ENCODE measurements around the gene CT47A1.
"Not testable (repeated sequence)": the region's sequence is repeated elsewhere in the genome, so short reads cannot be mapped to it uniquely, and the experiment has no call there.

Gene CT47A1

DNA sequence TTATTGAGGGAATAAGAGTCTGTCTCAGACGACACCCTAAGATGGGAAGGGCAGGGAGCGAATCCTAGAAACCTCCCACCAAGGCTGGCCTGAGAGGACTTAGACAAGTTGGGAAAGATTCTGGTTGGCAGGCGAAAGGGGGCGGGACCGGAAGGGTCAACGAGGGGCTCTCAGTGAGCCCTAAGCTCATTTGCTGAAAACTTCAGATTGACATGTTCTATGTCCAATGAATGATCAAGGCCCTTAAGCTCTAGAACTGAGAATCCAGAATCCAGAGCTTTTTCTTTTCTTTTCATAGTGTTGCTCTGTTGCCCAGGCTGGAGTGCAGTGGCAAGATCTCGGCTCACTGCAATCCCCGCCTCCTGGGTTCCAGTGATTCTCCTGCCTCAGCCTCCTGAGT lies at the start of gene CT47A1:
TSS of gene CT47A1 (minus strand) at position 101 of the 400 bp plus-strand sequence. CDS start 231 bp downstream, outside the sequence.
- DNase-seq, result not testable (repeated sequence)

DNA sequence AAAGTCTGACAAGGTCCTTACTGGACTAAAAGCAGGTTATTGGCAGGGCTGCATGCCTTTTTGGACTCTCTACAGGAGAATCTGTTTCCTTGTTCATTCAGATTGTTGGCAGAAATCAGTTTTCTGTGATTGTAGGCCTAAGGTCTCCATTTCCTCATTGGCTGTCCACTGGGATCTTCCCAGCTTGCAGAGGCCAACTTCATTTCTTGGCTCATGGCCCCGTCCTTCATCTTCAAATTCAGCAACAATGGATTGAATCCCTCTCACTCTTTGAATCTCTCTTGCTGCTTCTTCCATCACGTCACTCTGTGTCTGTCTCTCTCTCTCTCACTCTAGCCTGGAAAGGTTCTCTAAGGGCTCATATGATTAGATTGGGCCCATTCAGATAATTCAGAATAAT lies 47.0 kb upstream of the CT47A1 start:
- DNase-seq, result no peak

DNA sequence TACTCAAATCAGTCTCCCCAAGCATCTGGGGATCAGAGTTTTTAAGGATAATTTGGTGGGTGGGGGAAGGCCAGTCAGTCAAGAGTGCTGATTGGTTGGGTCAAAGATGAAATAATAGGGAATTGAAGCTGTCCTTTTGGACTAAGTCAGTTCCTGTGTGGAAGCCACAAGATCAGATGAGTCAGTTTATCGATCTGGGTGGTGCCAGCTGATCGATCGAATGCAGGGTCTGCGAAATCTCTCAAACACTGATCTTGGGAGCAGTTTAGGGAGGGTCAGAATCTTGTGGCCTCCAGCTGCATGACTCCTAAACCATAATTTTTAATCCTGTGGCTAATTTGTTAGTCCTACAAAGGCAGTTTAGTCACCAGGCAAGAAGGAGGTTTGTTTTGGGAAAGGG lies 44.5 kb upstream of the CT47A1 start:
- DNase-seq, result no peak

GRCh38 chrX:121028419-121028818 lies 42.9 kb upstream of the CT47A1 start:
- no peak for DNase-seq

- DNase-seq, result no peak
Measured at GRCh38 chrX:121014826-121015225, 29.3 kb upstream of the CT47A1 start.

- no peak for DNase-seq
Measured at GRCh38 chrX:121013897-121014455, 28.4 kb upstream of the CT47A1 start.

DNA sequence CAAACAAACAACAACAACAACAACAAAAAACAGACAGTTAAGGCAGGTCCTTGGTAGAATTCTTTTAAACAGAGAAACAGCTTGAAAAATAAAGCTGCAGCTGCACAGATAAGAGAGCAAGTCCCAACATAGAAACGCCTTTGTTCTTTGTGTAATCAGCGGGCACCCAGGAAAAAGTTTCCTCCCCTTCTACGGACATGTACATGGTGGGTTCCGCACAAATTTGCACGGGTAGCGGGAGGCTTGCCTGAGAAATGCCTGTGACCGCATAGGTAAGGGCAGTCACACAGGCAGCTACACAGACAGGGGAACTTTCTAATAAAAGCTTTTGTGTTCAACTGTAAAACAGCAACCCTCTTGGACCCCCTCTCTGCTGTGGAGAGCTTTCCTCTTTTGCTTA lies 25.7 kb upstream of the CT47A1 start:
- DNase-seq, result no peak

GRCh38 chrX:121010218-121010617 lies 24.7 kb upstream of the CT47A1 start:
- DNase-seq, result no peak

GRCh38 chrX:121009764-121010163 lies 24.2 kb upstream of the CT47A1 start:
- no peak for DNase-seq

GRCh38 chrX:121008920-121009319 lies 23.4 kb upstream of the CT47A1 start:
- DNase-seq, result no peak

DNA sequence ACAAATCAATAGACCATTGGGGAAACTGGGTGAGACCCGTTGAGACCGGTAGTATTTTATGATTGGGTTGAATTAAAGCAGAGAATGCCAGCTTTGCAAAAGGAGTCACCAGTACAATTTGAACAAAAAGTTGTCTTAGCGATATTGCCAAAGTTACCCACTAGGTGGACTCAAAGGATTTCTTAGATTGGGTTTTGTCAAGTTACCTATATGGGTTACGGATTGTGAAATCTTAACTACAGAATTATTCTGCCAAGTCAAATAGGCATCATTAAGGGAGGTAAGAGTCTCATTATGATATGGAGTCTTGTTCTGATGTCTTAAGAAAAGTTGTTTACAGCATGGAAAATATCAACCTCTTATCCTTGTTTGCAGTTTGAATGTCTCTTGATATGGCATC lies 15.0 kb upstream of the CT47A1 start:
- DNase-seq, result no peak

DNA sequence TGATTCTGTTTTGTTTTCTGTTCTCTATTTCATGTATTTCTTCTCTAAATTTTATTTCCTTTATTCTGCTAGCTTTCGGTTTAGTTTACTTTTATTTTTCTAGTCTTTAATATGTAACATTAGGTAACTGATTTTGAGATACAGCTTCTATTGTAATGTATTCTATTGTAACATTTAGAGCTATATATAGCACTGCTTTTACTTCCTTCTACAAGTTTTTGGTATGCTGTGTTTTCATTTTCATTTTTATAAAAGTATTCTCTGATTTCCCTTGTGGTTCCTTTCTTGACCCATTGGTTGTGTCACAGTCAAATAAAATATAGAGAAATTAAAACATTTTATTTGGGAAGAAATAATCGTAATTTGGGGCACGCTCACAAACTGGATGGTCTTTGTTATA lies 13.9 kb upstream of the CT47A1 start:
- DNase-seq, result no peak

DNA sequence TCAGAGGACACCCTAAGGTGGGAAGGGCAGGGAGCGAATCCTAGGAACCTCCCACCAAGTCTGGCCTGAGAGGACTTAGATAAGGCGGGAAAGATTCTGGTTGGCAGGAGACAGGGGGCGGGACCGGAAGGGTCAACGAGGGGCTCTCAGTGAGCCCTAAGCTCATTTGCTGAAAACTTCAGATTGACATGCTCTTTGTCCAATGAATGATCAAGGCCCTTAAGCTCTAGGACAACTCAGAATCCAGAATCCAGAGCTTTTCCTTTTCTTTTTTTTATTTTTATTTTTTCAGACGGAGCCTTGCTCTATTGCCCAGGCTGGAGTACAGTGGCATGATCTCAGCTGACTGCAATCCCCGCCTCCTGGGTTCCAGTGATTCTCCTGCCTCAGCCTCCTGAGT lies 29.1 kb downstream of the CT47A1 start, which contains the start of gene CT47A7:
TSS of gene CT47A7 (minus strand) at position 101 of the 400 bp plus-strand sequence. CDS start 255 bp downstream, outside the sequence.
- not testable (repeated sequence) for DNase-seq

All from NK-92 treated with Interleukin-12 subunit alpha and Interleukin-12 subunit beta, amount 100 ng/mL, for 24 hours (cell line).